Measurements from ENCODE around the gene CLTB. TPM values are rescaled to one million over a fixed set of nuclear protein-coding genes. Genes with fewer than 3 reads are reported as not detected.

CLTB gene
- total and polyA plus RNA-seq, 8 donors = 41.0 to 128 (median 51.9) TPM

DNA sequence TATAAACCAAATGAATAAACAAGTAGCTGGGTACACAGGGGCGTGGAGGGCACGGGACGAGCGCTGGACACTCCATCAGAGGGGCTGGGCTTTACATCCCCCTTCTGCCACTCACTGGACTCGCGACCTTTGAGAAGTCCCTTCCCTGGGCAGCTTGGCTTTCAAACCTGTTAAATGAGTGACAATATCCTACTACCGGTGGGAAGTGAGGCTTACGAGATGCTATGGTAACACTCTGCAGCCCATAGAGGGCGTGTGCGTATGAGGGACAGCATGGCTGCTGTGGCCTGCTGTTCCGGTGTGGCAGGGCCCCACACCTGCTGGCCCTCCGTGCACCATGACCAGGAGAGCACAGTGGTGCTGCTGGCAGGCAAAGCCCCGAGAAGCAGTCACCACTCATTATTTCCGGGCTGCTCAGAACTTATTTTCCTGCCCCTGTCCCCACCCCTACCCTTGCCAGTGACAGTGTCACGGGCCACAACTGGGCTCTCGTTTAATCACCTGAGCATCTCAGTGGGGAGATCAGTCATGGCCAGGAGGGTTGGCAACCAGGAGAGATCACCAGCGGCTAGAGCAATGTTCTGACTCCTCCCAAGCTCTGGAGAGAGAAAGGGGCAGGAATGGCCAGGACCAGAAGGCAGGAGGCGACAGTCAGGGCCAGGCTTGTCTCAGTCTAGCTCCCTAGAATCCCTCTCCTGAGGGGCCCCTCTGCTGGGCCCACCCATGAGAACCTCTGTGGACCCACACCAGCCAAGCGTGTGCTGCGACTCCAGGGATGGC is 10.5 kb downstream of the CLTB start:
- H3K27me3 ChIP-seq = no peaks in the 10 kb centered on the region
- ATAC-seq (no peak), DNase-seq (no peak)
- H3K27ac ChIP-seq = no peak overlapping the region
- H3K4me3 ChIP-seq = no peak overlapping the region
- intact Hi-C loops (cut with DNase I) = no loop called here
- TF ChIP-seq, protein P1, sequence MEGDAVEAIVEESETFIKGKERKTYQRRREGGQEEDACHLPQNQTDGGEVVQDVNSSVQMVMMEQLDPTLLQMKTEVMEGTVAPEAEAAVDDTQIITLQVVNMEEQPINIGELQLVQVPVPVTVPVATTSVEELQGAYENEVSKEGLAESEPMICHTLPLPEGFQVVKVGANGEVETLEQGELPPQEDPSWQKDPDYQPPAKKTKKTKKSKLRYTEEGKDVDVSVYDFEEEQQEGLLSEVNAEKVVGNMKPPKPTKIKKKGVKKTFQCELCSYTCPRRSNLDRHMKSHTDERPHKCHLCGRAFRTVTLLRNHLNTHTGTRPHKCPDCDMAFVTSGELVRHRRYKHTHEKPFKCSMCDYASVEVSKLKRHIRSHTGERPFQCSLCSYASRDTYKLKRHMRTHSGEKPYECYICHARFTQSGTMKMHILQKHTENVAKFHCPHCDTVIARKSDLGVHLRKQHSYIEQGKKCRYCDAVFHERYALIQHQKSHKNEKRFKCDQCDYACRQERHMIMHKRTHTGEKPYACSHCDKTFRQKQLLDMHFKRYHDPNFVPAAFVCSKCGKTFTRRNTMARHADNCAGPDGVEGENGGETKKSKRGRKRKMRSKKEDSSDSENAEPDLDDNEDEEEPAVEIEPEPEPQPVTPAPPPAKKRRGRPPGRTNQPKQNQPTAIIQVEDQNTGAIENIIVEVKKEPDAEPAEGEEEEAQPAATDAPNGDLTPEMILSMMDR (IDR thresholded peaks at IDR 0.05) = no peak
- peaks cover 0 to 3% of the 10 kb centered on the region in 2 donors for H3K4me1 ChIP-seq
- H3K36me3 ChIP-seq = peaks cover 0 to 72% of the 10 kb centered on the region in 2 donors
- H3K9me3 ChIP-seq = no peaks in the 10 kb centered on the region

DNA sequence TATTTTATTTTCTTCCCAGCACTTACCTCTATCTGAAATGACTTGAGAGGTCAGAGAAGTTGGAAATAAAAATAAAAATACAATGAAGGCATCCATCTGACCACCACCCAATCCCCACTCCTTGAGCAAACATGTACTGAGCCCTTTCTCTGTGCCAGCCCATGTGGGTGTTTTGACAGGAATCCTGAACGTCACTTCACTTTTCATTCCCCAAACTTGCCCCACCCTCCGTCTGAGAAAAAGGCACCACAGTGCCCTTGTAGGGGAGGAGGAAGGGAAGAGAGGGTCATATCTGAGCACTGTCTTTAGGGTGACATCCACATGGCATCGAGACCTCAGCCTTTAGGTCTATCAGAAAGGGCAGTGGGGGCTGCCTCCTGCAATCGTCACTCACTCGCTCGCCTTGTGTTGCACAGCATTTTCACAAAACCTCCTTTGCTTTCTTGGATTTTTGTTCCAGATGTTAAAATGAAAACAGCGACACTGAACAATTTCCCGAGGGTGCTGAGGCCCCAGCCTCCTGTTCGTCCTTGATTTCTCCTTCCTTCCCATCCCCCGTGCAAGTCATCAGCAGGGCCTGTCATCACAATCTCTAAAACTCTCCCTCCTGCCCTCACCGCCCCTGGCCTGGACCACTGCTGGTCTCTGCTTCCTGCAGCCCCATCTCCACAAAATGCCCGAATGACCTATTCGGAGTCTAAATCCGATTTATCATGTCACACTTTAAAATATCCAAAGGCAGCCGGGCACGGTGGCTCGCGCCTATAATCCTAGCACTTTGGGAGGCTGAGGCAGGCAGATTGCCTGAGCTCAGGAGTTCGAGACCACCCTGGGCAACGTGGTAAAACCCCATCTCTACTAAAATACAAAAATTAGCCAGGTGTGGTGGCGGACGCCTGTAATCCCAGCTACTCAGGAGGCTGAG is 14.8 kb downstream of the CLTB start:
- intact Hi-C loops (cut with DNase I) = no loop called here
- Histone ChIP-seq H3K27me3 (no peaks in the 10 kb centered on the region), H3K4me1 (no peaks in the 10 kb centered on the region), H3K27ac (no peak overlapping the region), H3K36me3 (peaks cover 0 to 70% of the 10 kb centered on the region in 2 donors), H3K9me3 (no peaks in the 10 kb centered on the region), H3K4me3 (no peak overlapping the region)
- ATAC-seq (no peak), DNase-seq (no peak)
- TF ChIP-seq, protein P1 (IDR thresholded peaks at IDR 0.05) = no peak

DNA sequence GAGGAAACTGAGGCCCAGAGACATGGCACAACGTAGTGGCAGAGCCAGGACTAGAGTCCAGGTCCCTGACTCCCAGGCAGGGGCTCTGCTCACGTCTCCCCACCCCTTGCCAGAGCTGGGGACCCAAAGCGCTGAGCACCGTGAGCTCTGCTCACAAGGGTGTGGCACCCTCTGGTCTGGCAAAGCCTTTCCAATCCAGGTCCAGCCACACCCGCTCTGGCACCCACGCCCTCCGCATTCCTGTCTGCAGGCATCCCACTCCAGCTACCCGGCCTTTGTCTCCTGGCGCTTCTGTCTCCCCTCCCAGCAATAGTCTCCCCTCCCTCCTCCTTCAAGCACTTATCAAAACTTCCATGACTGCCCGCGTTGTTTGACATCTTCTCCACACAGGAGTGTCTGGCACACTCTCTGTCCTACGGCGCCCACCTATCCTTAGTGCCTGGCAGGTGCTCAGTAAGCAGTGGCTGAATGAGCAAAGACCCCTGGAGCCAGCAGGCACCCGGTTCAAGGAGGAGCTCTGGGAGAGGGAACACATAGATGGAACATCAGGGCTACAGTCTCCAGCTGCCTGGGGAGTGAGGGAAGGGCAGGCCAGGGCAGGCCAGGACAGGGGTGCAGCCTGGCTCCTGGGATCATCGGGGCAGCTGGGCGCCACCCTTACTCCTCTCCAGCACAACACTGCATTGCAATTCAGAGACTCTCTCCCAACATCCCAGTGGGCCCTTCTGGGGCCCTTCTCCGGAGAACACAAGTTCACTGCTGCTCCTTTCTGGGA is 15.8 kb downstream of the CLTB start:
- peak in 1 of 4 donors; percentile 57 for DNase-seq
- no peak overlapping the region for H3K4me3 ChIP-seq
- TF ChIP-seq, protein P1 (IDR thresholded peaks at IDR 0.05) = no peak
- ATAC-seq = peak; percentile 86
- H3K36me3 ChIP-seq = peaks cover 0 to 70% of the 10 kb centered on the region in 2 donors
- intact Hi-C loops (cut with DNase I) = no loop called here
- H3K27ac ChIP-seq = no peak overlapping the region
- H3K27me3 ChIP-seq = no peaks in the 10 kb centered on the region
- no peaks in the 10 kb centered on the region for H3K4me1 ChIP-seq
- H3K9me3 ChIP-seq = no peaks in the 10 kb centered on the region

DNA sequence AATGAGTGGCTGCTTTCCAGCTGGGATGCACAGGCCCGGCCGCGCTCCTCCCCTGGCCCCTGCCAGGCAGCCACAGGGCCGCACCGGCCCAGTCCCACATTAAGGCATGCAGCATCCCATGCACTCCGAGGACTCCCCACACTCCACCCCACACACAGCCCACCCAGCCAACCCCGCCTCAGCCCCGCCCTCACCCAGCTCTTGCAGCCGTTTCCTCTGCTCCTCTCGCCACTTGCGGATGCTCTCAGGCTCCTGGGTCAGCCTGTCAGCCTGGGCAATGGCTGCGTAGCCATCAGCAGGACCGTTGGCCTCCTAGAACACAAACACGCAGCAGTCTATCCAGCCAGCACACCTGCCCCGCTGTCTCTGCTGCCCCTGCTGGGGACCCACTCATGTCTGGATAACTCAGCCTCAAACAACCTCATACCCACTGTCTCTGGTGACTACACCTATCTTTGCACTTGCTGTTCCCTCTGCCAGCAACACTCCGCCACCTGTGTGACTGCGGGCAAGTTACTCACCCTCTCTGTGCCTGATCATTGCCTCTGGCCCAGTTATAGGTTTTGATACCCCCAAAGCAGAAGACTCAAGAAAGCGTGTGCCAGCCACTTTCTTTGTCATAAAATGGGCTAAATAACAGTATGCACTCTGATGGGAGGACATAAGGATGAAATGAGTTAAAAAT is 18.5 kb downstream of the CLTB start:
- DNase-seq (no peak), ATAC-seq (no peak)
- Histone ChIP-seq H3K27me3 (no peaks in the 10 kb centered on the region), H3K4me1 (no peaks in the 10 kb centered on the region), H3K4me3 (no peak overlapping the region), H3K9me3 (no peaks in the 10 kb centered on the region), H3K36me3 (peaks cover 0 to 77% of the 10 kb centered on the region in 2 donors), H3K27ac (no peak overlapping the region)
- TF ChIP-seq, protein P1 (IDR thresholded peaks at IDR 0.05) = no peak
- intact Hi-C loops (cut with DNase I) = no loop called here
